ENCODE measurements around the gene RHOH. TPM values are rescaled to one million over a fixed set of nuclear protein-coding genes. Genes with fewer than 3 reads are reported as not detected.
A peak's percentile ranks its signal among the peaks of the same experiment; 100 is the strongest.

RHOH gene
- total and polyA plus RNA-seq, 9 of the 15 experiments (the other 6 are each of a cell fraction or from before 2014, with no cell fraction given), result 14.3 to 37.7 (median 23.2) TPM

GRCh38 chr4:40157436-40157835 is 39.4 kb upstream of the RHOH start:
- ChIA-PET POLR2A (no interaction called here), CTCF (ENCODE audit: low intra/inter-chr PET ratio) (no interaction called here)
- BruUV-seq (replicated peaks), result no TSS peak
- Histone ChIP-seq H2AFZ (ENCODE audit: low read depth, low read length) (no peak overlapping the region), H3K79me2 (ENCODE audit: control insufficient read depth, insufficient read depth, low read length) (no peaks in the 10 kb centered on the region), H3K4me3 (no peak overlapping the region), H3K27me3 (ENCODE audit: control insufficient read depth in 2 of 2, insufficient read depth in 2 of 2, low read length in 2 of 2) (no peaks in the 10 kb centered on the region), H3K9me1 (ENCODE audit: control insufficient read depth, insufficient read depth, low read length) (no peaks in the 10 kb centered on the region), H3K4me1 (replicated peaks in 1 of 2; ENCODE audit: control insufficient read depth in 2 of 2, insufficient read depth in 2 of 2, low read length in 2 of 2) (no peaks in the 10 kb centered on the region), H3K9me3 (replicated peaks; ENCODE audit: control insufficient read depth, insufficient read depth, low read depth, low read length) (no peaks in the 10 kb centered on the region), H3K36me3 (ENCODE audit: control insufficient read depth, insufficient read depth, low read length) (no peaks in the 10 kb centered on the region), H4K20me1 (replicated peaks; ENCODE audit: control insufficient read depth, insufficient read depth, low read length) (no peaks in the 10 kb centered on the region), H3K4me2 (ENCODE audit: insufficient read depth, low read length) (no peak overlapping the region), H3K27ac (ENCODE audit: extremely low read depth, low read depth, low read length) (no peak overlapping the region), H3K9ac (ENCODE audit: insufficient read depth in 1 of 2, low read depth in 2 of 2, low read length in 2 of 2) (no peak overlapping the region)
- in situ Hi-C loops (cut with MboI) (no loop called here), intact Hi-C loops (cut with micrococcal nuclease) (no loop called here)
- DNase-seq (ENCODE audit: extremely low read depth in 1 of 4, low spot score in 3 of 4) (no peak), FAIRE-seq (no peak), ATAC-seq (no peak)
- TF ChIP-seq CEBPB (tag; IDR thresholded peaks at IDR 0.05) (peak; percentile 56), ZFP91 (CRISPR knock-in tag; IDR thresholded peaks at IDR 0.05) (no peak), CEBPG (CRISPR knock-in tag; IDR thresholded peaks at IDR 0.05) (no peak), CEBPG (tag; conservative IDR thresholded peaks at IDR 0.05 in 1 of 2, IDR thresholded peaks at IDR 0.05 in 1 of 2) (peak in 1 of 2 experiments; percentile 40; a peak in 1 of 4 replicates)
- TF ChIP-seq, protein P1, sequence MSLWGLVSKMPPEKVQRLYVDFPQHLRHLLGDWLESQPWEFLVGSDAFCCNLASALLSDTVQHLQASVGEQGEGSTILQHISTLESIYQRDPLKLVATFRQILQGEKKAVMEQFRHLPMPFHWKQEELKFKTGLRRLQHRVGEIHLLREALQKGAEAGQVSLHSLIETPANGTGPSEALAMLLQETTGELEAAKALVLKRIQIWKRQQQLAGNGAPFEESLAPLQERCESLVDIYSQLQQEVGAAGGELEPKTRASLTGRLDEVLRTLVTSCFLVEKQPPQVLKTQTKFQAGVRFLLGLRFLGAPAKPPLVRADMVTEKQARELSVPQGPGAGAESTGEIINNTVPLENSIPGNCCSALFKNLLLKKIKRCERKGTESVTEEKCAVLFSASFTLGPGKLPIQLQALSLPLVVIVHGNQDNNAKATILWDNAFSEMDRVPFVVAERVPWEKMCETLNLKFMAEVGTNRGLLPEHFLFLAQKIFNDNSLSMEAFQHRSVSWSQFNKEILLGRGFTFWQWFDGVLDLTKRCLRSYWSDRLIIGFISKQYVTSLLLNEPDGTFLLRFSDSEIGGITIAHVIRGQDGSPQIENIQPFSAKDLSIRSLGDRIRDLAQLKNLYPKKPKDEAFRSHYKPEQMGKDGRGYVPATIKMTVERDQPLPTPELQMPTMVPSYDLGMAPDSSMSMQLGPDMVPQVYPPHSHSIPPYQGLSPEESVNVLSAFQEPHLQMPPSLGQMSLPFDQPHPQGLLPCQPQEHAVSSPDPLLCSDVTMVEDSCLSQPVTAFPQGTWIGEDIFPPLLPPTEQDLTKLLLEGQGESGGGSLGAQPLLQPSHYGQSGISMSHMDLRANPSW (CRISPR knock-in tag; IDR thresholded peaks at IDR 0.05), result no peak
- 68% methylated on average over 4 of the region's 4 CpGs for WGBS (ENCODE audit: insufficient coverage, low coverage, missing lambda C conversion rate)

Data from K562 (cell line).